OCI-LY7 (cell line): Measurements from ENCODE around the gene LMTK3.

ENCODE experiments used
- EZH2phosphoT487 ChIP-seq: fragments of 200-600 bp; sonication (generic); IDR thresholded peaks from 2 replicates; pipeline ENCODE4 v1.6.1; 2018; ENCODE audit warnings: low read depth, borderline replicate concordance, mild to moderate bottlenecking, mixed run types, antibody characterized with exemption, low read length, moderate library complexity, mixed read lengths
- TF ChIP-seq, protein P1 (sequence below): fragments of 200-600 bp; sonication (generic); conservative IDR thresholded peaks from 2 replicates; pipeline ENCODE4 v1.5.1; 2014; ENCODE audit warnings: mild to moderate bottlenecking, antibody characterized with exemption, low read length, moderate library complexity, mixed read lengths

- TF ChIP-seq, protein P1, sequence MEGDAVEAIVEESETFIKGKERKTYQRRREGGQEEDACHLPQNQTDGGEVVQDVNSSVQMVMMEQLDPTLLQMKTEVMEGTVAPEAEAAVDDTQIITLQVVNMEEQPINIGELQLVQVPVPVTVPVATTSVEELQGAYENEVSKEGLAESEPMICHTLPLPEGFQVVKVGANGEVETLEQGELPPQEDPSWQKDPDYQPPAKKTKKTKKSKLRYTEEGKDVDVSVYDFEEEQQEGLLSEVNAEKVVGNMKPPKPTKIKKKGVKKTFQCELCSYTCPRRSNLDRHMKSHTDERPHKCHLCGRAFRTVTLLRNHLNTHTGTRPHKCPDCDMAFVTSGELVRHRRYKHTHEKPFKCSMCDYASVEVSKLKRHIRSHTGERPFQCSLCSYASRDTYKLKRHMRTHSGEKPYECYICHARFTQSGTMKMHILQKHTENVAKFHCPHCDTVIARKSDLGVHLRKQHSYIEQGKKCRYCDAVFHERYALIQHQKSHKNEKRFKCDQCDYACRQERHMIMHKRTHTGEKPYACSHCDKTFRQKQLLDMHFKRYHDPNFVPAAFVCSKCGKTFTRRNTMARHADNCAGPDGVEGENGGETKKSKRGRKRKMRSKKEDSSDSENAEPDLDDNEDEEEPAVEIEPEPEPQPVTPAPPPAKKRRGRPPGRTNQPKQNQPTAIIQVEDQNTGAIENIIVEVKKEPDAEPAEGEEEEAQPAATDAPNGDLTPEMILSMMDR, result no peak
- no peak for TF ChIP-seq EZH2phosphoT487
Measured at GRCh38 chr19:48477698-48478338, 33.8 kb downstream of the LMTK3 start.
